Activated CD8-positive, alpha-beta memory T cell treated with anti-CD3 and anti-CD28 coated beads, Interleukin-2, amount 50 U/mL, for 48 hours (primary cell): ENCODE measurements around the gene ZNF318.
"Not testable (repeated sequence)": the region's sequence is repeated elsewhere in the genome, so short reads cannot be mapped to it uniquely, and the experiment has no call there.

Source experiments
- DNase-seq: peaks from one replicate; pipeline ENCODE4 v3.0.0-alpha.2; 2020

Gene ZNF318

DNA sequence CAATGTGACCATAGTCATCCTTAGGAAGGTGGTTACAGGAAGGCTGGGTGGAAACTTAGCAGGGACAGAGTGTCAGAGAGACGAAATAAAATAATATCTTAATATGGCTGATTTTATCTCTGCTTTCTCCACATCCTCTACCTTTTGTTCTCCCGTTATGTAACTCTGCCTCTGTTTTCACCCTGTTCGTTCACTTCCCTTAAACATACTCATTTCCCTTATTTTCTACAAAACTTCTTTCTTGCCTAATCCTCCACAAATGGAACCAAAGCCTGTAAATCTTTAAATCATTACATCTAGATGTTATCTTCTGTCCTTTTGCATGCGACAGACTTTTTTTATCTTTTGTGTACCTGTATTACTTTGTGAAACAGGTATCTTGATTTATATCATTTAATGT, 37.6 kb downstream of the ZNF318 start:
- DNase-seq: no peak

GRCh38 chr6:43331470-43331869, 38.0 kb downstream of the ZNF318 start:
- DNase-seq: no peak

DNA sequence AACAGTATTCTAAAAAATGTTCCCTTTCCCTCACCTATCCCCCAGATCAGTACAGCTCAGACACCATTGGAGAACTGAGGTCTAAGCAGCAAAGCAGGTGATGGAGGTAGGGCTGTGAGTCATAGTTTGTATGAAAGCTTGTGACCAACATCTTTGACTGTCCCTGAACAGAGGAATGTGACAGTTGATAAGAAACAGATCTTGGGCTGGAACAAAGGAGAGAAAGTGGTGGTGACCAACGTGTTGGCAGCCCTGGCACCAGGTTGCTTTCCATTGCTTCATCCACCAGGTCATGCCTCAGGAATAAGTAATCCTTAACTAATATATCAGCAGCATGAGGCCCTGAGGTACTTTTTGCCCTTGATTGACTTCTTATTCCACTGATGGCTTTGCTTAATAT, 40.9 kb downstream of the ZNF318 start:
- DNase-seq: no peak

DNA sequence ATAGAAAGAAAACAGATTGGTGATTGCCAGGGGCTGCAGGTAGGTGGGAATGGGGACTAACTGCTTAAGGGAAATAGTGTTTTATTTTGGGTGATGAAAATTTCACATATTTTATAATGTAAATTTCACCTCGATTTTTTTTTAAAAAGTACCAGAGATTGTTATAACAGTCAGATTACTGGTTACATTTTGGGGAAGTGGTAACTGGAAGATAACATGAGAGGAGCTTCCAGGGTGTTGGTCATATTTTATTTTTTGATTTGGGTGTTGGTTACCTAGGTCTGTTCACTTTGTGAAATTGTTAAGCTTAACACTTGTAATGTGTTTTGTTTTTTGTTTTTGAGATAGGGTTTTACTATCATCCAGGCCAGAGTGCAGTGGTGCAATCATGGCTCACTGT, 43.6 kb downstream of the ZNF318 start:
- DNase-seq: no peak

DNA sequence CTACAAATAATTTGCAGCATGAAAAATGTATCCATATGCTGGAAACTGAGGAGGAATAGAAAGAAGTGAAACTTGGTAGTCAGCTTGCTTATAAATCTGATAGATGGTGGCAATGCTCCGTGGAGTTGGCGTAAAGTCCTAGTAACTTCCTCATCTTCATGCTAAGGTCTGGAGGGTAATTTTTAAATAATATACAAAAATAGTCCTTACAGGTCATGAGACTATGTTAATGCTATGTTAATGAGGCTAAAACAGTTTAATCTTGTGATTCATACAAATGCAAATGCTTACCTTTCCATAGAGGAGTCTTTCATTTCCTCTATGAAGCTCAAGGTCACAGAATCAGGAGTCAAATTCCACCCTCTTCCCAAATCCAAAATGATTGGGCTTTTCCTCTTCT, 51.4 kb downstream of the ZNF318 start:
- DNase-seq: no peak

GRCh38 chr6:43313813-43314212, 55.6 kb downstream of the ZNF318 start:
- no peak for DNase-seq

DNA sequence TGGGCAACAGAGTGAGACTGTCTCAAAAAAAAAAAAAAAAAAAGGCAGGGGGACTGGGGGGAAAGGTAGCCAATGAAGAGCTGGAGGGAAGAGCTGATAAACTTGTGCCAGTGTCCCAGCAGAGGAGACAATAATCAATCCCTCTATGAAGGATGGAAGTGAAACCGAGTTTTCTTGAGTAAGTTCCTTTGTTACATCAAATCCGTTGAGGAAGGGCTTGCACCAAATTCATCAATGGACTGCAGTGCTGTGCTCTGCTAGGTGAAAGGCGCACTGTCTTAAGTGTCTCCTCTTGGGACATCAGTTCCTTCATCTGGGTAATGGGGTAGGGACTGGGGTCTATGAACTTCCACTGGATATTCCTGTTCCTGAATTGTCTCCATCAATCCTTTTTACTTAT, 57.8 kb downstream of the ZNF318 start:
- DNase-seq: no peak

DNA sequence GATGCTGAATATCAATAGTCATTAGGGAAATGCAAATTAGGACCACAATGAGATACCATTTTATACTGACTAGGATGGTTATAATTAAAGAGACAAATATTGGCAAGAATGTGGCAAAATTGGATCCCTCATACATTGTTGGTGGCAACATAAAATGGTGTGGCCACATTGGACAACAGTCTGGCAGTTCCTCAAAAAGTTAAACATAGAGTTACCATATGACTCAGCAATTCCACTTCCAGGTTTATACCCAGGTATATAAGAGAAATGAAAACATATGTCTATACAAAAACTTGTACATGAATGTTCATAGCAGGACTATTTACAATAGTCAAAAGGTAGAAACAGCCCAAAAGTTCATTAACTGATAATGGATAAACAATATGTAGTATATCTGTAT, 58.8 kb downstream of the ZNF318 start:
- no peak for DNase-seq

GRCh38 chr6:43310134-43310533, 59.3 kb downstream of the ZNF318 start:
- DNase-seq: no peak

DNA sequence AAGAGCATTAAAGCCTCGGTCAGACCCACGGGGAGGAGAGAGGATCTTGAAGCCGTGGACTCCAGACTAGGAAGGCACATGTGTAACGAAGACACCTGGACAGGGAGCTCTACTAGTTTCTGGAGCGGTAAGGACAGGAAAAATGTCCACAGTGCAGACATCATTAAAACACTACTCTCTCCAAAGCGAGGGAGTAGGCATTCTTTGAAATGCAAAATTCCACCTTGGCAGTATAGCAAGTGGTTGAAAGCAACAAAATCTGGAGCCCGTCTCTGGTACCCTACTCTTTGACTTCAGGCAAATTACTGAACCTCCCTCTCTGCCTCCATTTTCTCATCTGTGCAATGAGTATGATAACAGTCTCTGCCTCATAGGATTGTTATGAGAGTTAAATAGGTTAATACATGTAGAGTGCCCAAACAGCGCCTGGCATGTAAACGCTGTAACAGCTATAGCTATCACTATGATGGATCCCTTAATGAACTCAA, 60.4 kb downstream of the ZNF318 start:
- DNase-seq: peak; percentile 52

DNA sequence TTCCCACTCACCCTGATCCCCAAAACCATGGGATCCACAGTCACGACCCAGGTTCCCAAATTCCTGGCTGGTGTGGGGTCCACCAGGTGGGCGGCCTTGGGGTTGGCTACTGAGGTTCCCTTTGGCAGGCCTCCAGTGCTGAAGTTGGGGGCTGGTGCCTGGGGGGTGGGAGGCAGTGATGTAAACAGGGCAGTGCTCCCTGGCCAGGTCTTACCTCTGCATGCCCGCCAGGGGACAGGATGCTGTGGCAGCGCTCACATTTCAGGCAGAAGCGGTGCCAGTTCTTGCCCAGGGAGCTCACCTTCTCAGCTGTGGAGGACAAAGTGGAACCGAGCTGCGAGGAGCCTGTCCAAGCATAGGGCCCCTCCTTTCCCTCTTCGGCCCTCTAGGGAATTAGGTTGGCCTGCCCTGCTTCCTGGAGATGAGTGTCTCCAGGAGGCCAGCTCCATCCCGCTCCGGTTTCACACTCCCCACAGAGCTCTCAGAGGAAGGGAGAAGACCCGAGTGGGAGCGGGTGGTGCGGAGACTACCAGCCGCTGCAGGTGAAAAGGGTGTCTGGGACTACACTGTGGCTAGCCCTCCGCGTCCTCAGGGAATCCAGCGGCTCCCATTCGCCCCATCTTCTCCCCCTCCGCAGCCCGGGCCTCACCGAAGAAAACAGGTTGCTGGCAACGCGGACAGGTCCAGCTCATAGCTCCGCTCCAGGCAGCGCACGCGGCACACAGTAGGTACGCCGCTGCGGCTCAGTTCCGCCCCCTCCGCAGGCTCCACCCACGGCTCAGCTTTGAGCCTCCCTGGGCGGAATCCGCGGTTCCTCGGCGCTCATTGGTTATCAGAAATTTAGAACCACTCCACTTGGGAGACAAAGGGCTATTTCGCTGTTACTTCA, 61.1 kb downstream of the ZNF318 start, which contains the start of gene CRIP3:
CRIP3 (minus strand) TSS at position 726 of the 889 bp plus-strand sequence; CDS start at position 692, 34 bp downstream.
- peak; percentile 75 for DNase-seq

GRCh38 chr6:43307451-43308100, 61.9 kb downstream of the ZNF318 start:
- DNase-seq: no peak

GRCh38 chr6:43306086-43306485, 63.4 kb downstream of the ZNF318 start:
- DNase-seq: peak; percentile 23

DNA sequence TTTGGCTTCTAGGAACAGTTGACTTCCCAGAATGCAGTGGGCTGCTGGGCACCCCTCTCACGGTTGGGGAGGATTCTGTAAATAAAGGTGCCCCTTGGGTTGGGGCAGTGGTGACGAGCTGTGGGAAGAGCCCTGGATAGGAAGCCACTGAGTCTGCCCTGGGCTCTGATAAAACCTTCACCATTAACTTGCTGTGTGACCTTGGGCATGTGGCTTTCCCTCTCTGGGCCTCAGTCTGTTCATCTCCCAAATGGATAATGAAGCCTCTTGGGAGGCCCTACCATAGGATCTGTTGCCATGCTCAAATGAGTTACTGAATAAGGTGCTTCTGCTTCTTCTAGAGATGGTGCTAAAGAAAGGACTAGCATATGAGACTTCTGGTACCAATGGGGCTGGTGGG, 64.6 kb downstream of the ZNF318 start:
- DNase-seq: no peak

GRCh38 chr6:43304361-43304760, 65.1 kb downstream of the ZNF318 start:
- DNase-seq: no peak

GRCh38 chr6:43303751-43304331, 65.6 kb downstream of the ZNF318 start:
- no peak for DNase-seq

GRCh38 chr6:43303006-43303405, 66.4 kb downstream of the ZNF318 start:
- not testable (repeated sequence) for DNase-seq

GRCh38 chr6:43302126-43302525, 67.3 kb downstream of the ZNF318 start:
- DNase-seq: no peak

GRCh38 chr6:43301081-43301870, 68.2 kb downstream of the ZNF318 start:
- no peak for DNase-seq

- no peak for DNase-seq
Measured at GRCh38 chr6:43299338-43300293, 69.8 kb downstream of the ZNF318 start.

- DNase-seq: peak; percentile 34
Measured at GRCh38 chr6:43298565-43299337, 70.7 kb downstream of the ZNF318 start.
